ENCODE measurements around the gene TTLL10.

The TTLL10 gene

GRCh38 chr1:1225238-1225845 lies 51.7 kb downstream of the TTLL10 start:
- no peak for FAIRE-seq

- FAIRE-seq: no peak
Observed at GRCh38 chr1:1225913-1226312, 52.2 kb downstream of the TTLL10 start.

GRCh38 chr1:1226566-1227362 lies 53.1 kb downstream of the TTLL10 start:
- FAIRE-seq: no peak

GRCh38 chr1:1227386-1227785 lies 53.7 kb downstream of the TTLL10 start:
- FAIRE-seq: no peak

GRCh38 chr1:1228187-1228586 lies 54.5 kb downstream of the TTLL10 start:
- FAIRE-seq: no peak

GRCh38 chr1:1228596-1229321 lies 55.1 kb downstream of the TTLL10 start:
- no peak for FAIRE-seq

GRCh38 chr1:1229770-1230169 lies 56.1 kb downstream of the TTLL10 start:
- no peak for FAIRE-seq

- FAIRE-seq: no peak
Observed at GRCh38 chr1:1230656-1231399, 57.1 kb downstream of the TTLL10 start.

- FAIRE-seq: no peak
Observed at GRCh38 chr1:1231400-1232207, 57.9 kb downstream of the TTLL10 start, which contains the start of gene SDF4. Gene SDF4, minus strand, starts transcription at chr1:1232001. Its CDS starts 3,229 bp downstream, at chr1:1228772.

GRCh38 chr1:1232208-1232795 lies 58.6 kb downstream of the TTLL10 start, which contains the start of gene B3GALT6:
Gene B3GALT6, plus strand, starts transcription at chr1:1232237. Its CDS starts 42 bp downstream, at chr1:1232279.
- no peak for FAIRE-seq

GRCh38 chr1:1232796-1233566 lies 59.3 kb downstream of the TTLL10 start:
- no peak for FAIRE-seq

GRCh38 chr1:1233567-1233892 lies 59.9 kb downstream of the TTLL10 start:
- no peak for FAIRE-seq

- FAIRE-seq: no peak
Observed at GRCh38 chr1:1234180-1234808, 60.6 kb downstream of the TTLL10 start.

GRCh38 chr1:1235016-1235744 lies 61.5 kb downstream of the TTLL10 start:
- FAIRE-seq: no peak

GRCh38 chr1:1236176-1236763 lies 62.6 kb downstream of the TTLL10 start:
- FAIRE-seq: no peak

GRCh38 chr1:1236945-1237873 lies 63.5 kb downstream of the TTLL10 start:
- no peak for FAIRE-seq

- no peak for FAIRE-seq
Observed at GRCh38 chr1:1237874-1238701, 64.4 kb downstream of the TTLL10 start.
